HG03432 (cell line): ENCODE measurements around the gene S100A7.
"Not testable (repeated sequence)": the region's sequence is repeated elsewhere in the genome, so short reads cannot be mapped to it uniquely, and the experiment has no call there.

Experiments
- ATAC-seq: cut with Tn5 transposase; IDR thresholded peaks from one replicate; pipeline ENCODE4 v1.9.1; 2021; ENCODE audit warnings: mild to moderate bottlenecking, moderate library complexity; ENCODE audit not compliant: unreplicated experiment

The S100A7 gene

DNA sequence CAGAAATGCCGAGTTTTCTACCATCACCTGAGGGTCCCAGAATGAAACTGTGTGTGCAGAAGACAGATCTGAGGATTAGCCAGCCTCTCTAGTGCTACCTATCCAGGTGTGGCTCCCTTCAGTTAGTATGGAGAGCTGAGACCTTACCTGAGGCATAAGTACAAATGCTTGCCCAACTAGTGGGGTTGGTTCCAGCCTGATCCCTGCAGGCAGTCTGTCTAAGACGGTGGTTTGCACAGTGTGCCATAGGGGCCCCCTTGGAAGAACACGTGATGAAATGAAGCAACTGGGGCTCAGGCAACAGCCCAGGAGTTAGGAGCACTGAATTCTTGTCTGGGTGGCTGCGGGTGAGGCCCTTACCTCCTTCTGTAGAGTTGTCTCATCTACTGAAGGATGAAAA is 28.5 kb downstream of the S100A7 start:
- ATAC-seq: no peak

GRCh38 chr1:153431427-153431826 is 29.0 kb downstream of the S100A7 start:
- no peak for ATAC-seq

- ATAC-seq: no peak
These were observed 29.4 kb downstream of the S100A7 start for GRCh38 chr1:153431002-153431401.

GRCh38 chr1:153430561-153430960 is 29.9 kb downstream of the S100A7 start:
- ATAC-seq: no peak

- ATAC-seq: no peak
These were observed 30.3 kb downstream of the S100A7 start for GRCh38 chr1:153430166-153430553.

DNA sequence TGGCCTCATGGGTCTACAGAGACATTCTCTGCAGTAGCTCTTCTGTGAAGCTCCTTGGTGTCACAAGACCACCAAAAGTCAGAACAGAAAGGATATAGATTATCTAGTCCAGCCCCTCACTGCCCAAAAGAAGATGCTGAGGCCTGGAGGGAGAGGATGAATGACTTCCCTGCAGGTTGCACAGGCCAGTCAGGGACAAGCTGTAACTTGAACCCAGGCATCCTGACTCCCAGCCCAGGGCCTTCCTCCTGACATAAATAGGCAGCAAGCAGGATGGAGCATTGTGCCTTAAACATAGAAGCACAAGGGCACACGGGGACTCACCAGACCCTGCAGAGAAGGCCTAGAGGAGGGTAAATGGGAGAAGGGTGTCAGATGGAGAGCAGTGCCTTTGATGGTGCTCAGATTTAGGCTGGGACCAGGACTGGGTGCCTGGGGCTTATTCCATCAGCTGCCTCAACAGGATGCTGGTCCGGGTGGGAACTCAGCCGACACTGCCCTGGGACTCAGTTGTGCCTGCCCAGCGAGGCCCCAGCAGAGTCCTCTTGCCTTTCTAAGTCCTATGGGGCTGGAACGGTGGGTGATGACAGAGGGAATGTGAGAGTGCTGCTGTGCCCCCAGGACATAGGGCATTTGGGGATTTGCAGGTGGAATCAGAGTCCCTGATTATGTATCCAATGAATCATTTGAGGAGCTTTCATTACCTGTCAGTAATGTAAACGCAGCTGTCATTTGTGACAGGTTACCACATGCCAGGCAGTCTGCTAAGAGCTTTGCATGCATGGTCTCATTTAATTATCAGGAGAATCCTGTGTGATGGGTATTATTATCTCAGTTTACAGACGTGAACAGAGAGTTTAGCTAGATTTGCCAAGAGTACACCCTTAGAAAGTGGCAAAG is 30.9 kb downstream of the S100A7 start:
- ATAC-seq: no peak

GRCh38 chr1:153428791-153429190 is 31.7 kb downstream of the S100A7 start:
- no peak for ATAC-seq

DNA sequence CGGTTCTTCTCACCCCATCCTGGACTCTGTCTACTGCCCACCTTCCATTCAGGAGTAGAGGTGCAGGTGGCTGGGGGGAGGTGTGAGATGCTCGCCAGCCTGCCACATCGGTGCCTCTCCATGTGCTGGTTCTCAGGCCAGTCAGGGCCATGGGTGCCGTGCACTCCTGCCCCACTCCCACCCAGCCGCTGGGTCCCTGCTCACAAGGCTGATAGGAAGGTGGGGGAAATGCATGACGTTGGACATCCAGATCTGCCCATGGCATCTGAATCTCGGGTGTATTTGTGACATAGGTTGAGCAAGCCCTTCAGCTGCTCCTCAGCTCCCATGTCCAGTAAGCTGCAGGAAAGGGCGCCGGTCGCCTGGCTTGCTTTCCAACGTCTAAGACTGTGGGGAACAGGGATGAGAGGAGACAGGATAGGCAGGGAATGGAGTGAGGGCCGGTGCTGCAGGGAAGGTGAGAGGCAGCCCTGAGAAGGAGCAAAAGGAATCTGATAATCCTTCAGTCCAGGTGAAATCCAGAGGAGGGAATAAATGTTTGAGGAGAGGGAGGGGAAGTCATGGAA is 32.3 kb downstream of the S100A7 start:
- no peak for ATAC-seq

- ATAC-seq: no peak
These were observed 33.6 kb downstream of the S100A7 start for GRCh38 chr1:153426809-153427208.

DNA sequence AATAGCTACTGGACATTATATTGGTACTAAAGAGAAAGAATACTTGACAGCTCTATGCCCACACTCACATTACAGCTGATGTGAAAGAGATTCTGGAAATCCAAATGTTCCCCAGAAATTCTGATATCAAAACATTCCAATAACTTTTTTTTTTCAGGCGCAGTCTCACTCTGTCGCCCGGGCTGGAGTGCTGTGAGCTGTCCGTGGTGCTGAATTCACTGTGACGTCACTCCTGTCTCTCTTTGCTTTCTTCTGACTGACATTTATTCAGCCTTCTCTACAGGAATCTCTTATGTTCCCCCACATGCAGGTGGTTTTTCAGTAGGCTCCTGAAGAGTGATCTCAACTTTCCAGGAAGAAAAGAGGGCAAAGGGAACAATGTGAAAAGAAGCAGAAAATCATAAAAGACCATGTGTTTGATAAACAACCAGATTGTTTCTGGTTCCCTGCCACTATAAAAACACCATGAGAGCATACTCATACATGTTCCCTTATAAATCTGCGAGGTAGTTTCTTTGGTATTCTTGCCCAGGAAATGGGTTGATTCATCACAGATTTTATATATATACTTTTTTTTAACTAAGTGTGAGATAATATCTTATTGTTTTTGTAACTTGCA is 37.9 kb downstream of the S100A7 start:
- no peak for ATAC-seq

DNA sequence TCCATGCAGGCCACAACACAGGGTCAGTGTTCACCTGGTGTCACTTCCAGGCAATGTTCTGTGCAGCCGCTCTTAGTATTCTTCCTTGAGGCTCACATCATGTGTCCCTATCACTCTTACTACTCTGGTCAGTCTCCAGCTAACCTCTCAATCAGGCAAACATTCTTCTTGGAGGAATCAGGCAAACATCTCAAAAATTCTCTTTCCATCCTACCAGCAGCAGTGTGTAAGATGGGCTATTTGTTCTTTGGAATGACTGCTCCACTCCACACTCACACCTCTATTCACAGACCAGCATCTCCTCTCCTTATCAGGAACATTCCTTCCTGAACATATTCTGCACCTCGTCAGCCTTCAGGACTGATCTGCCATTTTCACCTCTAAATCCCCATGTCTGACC is 40.1 kb downstream of the S100A7 start:
- no peak for ATAC-seq

- ATAC-seq: not testable (repeated sequence)
These were observed 41.0 kb downstream of the S100A7 start for GRCh38 chr1:153419436-153419793.

- ATAC-seq: not testable (repeated sequence)
These were observed 41.6 kb downstream of the S100A7 start for GRCh38 chr1:153418758-153419435.

DNA sequence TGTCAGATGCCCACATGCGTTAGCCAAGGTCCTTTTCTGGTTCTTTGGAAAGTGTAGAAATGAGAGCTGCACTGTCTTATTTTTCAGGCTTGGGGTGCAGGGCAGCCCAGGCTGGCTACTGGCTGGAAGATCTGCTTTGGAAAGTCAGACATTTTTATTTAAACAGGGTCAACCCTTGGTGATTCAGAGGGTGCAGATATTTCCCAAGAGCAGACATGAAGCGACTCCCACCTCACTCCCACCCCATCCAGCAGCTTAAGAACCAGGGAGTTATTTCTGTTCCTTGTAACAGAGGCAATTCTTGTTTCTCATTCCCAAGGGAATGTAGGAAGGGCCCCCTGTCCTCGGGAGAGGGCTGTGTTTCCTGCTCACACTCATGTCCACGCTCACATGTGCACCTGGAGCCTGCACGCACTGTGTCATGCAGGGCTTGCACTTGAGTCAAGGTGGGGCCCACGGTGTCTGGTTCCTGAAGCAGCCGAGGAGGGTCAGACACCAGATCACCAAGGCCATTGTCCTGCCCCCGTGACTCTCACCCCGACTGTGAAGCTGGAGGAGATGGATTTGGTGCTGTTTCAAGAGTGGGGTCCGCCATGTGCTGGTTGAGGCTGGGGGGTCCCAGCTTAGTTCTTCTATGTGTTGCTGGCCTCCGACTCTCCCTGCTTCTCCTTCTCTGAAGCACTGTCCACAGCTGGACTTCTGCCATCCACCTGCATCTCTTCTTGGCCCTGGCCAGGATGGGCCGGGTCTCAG is 43.1 kb downstream of the S100A7 start:
- no peak for ATAC-seq

- no peak for ATAC-seq
These were observed 44.4 kb downstream of the S100A7 start, which contains the start of gene S100A7A for GRCh38 chr1:153415850-153416570. S100A7A (plus strand) TSS chr1:153416520; CDS start chr1:153418083, 1,563 bp downstream.

GRCh38 chr1:153413961-153414360 is 46.5 kb downstream of the S100A7 start:
- not testable (repeated sequence) for ATAC-seq
